Tibial nerve (tissue), 4 donors: Measurements from ENCODE around the gene SMAD7.

ENCODE experiments used
- EP300 ChIP-seq, 2 donors: sonication (generic); formaldehyde crosslinking; IDR thresholded peaks; one replicate each; pipeline ENCODE4 v1.6.1; 2017; ENCODE audit warnings: antibody characterized with exemption in 2 of 2, mild to moderate bottlenecking in 1 of 2
- POLR2A ChIP-seq, 2 donors: fragments of 450-650 bp; IDR thresholded peaks; one replicate each; pipeline ENCODE4 v1.6.1; 2017; ENCODE audit warnings: antibody characterized with exemption in 2 of 2, mild to moderate bottlenecking in 2 of 2, moderate library complexity in 2 of 2
- TF ChIP-seq, protein P1 (sequence below), 5 experiments: fragments of 200-600 bp in 3 of 5; fragments of 450-650 bp in 2 of 5; sonication (generic) in 3 of 5; IDR thresholded peaks; one replicate each; pipeline ENCODE4 v1.5.1; 2016 to 2019; ENCODE audit warnings: antibody characterized with exemption in 5 of 5, mild to moderate bottlenecking in 3 of 5, moderate library complexity in 2 of 5

DNA sequence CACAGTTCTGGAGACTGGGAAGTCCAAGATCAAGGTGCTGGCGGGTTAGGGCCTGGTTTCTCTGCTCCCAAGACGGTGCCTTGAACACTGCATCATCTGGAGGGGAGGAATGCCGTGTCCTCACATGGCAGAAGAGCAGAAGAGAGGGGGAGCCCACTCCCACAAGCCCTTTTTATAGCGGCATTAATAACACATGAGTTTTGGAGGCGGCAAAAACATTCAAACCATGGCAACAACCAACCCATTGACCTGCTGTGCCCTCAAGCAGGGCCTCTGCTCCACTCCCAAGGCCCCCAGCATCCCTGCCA, 62.0 kb downstream of the SMAD7 start:
- TF ChIP-seq POLR2A (IDR thresholded peaks at IDR 0.05): no peak
- TF ChIP-seq, protein P1, sequence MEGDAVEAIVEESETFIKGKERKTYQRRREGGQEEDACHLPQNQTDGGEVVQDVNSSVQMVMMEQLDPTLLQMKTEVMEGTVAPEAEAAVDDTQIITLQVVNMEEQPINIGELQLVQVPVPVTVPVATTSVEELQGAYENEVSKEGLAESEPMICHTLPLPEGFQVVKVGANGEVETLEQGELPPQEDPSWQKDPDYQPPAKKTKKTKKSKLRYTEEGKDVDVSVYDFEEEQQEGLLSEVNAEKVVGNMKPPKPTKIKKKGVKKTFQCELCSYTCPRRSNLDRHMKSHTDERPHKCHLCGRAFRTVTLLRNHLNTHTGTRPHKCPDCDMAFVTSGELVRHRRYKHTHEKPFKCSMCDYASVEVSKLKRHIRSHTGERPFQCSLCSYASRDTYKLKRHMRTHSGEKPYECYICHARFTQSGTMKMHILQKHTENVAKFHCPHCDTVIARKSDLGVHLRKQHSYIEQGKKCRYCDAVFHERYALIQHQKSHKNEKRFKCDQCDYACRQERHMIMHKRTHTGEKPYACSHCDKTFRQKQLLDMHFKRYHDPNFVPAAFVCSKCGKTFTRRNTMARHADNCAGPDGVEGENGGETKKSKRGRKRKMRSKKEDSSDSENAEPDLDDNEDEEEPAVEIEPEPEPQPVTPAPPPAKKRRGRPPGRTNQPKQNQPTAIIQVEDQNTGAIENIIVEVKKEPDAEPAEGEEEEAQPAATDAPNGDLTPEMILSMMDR (IDR thresholded peaks at IDR 0.05): no peak
- no peak for TF ChIP-seq EP300 (IDR thresholded peaks at IDR 0.05)
